GM11168 (cell line): ENCODE measurements around the gene MTSS2.

Experiments
- in situ Hi-C: fragments of 300-500 bp; cut with MboI; formaldehyde crosslinking; loops from one replicate; pipeline ENCODE4 v1.12.0; 2022; ENCODE audit warnings: low sequenced_read_pairs; ENCODE audit not compliant: unreplicated experiment

MTSS2 gene

DNA sequence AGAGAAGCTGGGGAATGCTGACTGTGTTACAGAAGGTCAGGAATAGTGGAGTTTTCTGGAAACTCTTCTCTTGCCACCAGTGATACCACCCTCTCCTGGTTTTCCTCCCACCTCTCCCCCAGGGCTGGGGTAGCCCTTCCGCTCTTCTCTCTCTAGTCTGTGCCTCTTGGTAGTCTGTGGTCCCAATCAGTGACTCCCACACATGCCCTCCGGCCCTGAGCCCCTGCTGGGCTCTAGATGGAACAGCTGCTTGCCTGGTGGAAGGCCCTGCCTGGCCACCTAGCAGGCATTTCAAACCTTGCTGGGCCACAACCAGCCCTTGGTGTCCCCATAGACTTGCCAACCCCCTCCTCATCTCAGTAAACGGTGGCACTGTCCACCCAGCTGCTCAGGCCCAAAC is 15.2 kb upstream of the MTSS2 start:
- in situ Hi-C loops, result no loop called here

DNA sequence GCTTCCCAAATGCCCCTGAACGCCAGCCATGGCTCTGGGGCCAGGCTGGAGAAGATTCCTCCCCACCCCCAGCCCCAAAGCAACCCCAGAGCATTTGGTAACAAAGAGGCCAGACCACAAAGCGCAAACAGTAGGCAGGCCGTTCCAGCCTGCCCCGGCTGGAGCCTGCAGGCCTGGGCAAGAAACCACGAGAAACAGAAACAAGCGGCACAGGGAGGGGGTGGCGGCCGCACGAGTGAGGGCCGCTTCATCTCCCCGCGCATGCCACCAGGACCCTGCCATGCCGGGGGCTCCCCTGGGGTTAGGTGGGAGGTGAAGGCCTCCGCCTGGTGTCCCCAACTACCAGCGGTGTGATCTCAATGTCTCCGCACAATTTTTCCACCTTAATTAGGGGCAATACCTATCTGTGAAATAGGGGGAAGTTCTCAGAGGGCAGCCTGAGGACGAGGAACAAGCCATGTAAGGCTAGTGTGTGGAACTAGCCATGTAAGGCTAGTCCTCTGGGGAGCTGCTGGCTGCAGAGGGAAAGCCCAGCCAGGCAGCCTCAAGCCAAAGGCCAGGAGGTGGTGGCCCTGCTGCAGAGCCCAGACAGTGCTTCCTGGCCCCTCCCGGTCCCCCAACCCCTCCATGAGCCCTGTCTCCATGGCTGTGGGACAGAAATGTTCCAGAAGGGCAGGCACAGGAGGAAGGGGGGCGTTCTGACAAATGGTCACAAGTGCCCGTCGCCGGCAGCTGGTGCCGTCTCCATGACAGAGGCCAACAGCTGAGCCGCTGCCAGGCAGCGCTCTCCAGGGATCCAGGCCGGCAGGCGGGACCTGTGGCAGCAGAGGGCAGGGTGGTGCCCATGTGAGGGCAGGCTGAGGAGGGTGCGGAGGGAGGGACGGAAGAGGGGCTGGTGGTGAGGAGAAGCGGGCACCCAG is 14.5 kb upstream of the MTSS2 start:
- in situ Hi-C loops, result no loop called here

DNA sequence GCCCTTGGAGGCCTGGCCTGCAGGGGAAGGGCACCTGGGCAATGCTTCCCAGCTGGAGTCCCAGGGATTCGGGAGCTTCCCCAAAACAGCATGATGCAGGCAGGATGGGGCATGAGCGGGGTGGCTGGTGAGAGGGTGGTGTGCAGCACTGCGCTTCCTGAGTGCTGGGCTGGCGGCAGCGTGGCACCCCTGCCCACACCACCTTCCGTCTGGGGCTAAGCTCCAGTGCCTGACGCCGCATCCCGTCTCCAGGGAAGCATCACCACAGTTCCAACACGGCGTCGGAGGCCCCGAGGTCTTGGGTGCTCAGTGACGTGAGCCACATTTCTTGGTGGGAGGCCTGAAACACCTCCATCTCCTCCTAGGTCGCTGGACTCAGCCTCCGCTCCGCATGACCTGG is 13.8 kb upstream of the MTSS2 start:
- in situ Hi-C loops, result no loop called here

DNA sequence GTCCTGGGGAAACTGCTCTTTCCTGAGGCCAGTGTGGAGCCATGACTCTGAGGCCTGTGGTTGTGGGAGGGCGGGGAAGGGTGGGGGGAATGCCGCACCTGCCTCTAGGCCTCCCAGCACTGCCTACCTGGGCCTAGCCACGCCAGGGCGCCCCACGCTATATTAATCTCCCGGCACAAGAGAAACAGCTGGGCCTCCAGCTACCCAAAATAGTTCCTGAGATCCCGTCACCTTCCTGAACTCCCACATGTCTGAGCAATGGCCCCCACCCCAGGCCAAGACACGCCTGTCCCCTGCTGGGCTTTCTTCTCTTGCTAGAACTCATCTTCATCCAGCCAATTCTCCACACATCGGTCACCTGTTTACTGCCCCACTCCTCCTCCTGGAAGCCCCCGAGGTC is 13.0 kb upstream of the MTSS2 start:
- in situ Hi-C loops, result no loop called here

DNA sequence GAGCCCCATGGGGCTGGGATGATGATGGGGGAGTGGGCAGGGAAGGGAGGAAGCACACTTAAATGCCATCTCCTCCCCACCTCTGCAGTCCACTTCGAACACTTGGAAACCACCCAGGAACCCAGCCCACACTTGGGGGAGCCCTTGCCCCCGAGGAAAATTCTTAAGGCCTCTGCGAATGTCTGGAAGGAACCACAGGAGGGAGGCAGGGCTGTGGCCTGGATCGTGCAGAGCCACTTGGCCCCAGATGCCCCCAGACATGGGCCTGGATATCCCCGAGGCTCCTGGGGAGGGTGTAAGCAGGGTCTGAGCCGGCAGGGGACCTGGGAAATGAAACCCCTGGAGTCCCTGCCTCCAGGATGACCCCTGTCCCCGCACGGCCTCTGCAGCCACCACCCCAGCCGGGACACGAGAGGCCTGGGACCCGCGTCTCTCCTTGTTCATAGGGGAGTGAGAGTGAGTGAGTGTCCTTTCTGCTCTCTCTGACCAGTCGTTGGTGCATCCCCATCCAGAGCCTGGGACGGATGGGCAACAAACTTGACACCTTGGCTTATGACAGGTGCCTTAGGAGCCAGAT is 11.8 kb upstream of the MTSS2 start:
- in situ Hi-C loops, result no loop called here

DNA sequence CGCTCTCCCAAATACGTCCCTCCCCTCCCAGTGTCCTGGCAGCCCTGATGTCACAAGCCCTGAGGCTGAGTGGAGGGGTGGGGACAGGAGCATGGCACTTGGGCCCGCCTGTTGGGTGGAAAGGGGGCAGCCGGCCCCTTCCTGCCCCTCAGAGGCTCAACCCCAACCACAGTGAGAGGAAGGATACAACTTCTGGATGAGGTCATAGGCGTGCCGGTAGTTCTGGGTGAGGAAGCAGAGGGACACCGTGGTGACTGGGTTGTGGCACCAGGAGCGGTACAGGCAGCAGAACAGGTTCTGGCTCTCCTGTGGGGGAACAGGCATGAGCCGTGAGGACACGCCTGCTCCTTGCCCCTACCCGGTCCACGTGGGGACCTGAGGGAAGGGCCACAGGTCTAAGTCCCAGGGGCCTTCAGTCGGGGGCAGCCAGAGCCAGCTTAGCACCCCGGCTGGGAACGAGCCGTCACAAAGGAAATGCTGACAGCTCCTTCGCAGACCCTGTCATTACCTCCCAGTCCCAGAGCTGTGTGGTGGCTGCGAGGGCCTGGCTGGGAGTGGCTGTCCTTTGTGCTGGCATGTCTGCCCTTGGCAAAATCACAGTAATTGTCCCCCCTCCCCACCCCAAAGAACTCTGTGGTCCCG is 11.2 kb upstream of the MTSS2 start:
- in situ Hi-C loops, result no loop called here

DNA sequence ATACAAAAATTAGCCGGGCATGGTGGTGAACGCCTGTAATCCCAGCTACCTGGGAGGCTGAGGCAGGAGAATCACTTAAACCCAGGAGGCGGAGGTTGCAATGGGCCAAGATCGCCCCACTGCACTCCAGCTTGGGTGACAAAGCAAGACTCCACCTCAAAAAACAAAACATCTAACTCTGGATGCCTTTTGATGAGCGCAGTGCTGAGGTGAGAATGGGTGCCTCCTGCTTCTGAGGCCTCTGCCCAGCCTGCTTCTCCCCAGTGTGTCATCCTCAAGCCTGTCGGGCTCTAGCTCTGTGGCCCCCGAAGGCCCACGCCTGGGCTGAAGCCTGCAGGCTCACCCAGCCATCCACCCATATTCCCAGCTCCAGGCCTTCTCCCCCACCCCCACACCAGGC is 10.5 kb upstream of the MTSS2 start:
- in situ Hi-C loops, result no loop called here

DNA sequence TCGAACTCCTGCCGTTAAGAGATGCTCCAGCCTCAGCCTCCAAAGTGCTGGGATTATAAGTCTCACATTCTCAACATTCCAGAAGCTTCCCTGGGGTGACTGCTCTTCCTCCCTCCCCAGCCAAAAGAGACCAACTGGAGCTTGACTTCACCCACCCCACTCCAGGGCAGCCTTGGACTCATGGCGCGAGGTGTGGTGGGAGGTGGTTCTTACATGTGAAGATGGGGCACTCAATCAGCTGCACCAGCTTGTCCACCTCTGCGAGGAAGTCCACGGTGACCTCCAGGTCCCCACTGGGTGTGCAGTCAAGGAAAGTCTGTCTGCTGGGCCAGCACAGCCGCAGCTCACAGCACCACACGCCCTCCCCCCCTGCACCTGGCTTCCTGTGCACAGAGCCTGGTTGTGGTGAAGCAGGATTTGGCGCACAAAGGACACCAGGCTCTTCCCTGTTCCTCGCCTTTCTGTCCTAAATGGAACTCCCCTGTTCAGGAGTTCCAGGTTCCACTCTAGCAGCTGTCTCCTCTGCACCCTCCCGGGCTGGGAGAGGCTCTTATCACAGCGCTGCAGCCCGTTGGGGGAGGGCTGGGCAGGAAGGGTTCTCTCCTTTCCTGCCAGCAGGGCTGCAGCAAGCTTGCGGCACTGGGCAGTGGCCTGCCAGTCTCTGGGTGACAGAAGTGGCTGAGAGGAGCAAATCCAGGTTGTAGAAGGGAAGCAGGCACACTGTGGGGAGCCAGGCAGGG is 9.6 kb upstream of the MTSS2 start:
- in situ Hi-C loops, result no loop called here

DNA sequence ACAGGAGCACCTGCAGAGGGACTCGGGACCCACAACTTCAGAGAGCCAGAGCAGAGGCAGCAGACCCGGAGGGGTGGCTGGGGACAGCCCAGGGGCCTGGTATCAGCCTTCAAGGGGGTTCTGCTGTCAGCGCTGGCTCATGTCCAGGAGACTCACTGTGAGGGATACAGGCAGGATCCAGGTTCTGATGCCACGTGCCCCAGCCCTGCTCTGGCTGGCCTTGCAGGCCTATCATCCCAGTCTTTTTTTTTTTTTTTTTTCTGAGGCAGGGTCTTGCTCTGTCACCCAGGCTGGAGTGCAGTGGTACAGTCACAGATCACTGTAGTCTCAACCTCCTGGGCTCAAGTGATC is 9.0 kb upstream of the MTSS2 start:
- in situ Hi-C loops, result no loop called here

DNA sequence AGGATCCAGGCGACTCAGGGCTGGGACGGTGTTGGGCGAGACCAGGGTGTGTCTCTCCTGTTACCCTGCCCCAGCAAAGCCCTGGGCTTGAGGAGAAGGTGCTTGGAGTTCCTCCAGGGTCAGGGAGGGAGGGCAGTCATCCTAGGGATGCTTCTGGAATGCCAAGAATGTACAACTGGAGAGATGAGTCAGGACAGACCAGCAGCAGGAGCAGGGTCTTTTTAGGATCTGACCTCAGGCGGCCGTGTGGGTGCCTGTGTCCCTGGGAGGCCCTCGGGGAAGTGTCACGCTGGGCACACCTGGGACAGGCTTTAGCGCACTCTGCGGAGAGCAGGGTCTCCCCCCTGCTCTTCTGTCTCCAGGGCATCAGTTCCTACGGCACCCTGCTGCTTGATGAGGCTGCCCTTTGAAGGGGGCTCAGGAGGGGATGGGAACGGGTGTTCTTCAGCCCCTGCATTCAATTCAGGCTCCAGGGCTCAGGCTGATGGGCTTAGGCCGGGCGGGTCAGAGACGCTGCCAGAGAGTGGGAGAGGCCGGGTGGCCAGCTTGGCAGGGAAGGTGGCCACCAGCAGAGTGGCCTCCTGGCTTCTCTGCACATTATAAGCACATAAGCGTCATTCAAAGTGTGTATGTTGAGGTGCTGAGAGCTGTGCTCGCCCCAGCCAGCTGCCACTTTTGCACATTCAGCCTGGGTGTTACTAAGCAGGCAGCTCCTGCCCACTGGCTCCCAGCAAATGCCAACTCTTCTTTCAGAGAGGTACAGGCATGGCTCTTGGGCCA is 8.4 kb upstream of the MTSS2 start:
- in situ Hi-C loops, result no loop called here

DNA sequence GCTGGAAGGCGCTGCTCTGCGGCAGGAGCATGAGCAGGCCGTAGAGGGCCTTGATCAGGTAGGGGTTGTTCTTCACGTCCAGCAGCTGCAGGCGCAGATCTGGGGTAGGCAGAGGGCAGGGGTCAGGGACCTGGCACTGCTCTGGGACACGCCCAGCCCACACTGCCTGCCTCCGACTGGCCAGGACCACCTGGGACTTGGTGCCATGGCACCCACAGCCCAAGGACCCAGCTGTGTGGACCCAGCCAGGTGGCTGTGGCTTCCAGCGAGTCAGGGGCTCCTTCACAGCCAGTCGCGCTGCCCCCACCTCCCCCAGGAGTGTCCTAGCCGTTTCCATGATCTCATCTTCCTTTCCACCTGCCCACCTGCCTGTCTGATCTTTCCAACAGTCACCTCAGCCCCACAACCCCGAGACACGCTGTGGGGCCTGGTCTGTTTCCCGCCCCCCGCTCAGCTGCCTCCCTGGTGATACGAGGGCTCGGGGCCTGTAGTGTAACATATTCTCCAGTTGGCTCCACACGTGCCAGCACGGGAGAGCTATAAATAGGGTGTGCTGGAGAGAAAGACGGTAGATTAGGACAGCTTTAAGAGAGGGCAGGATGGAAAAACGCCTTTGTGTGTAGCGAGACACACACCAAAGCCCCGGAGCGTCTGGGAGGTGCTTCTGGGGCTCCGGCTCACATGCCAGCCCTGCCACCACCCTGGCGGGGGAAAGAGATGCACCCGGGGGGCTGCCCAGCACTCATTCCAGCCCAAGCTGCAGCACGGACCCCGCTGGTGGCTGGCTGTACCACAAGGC is 7.2 kb upstream of the MTSS2 start:
- in situ Hi-C loops, result no loop called here

DNA sequence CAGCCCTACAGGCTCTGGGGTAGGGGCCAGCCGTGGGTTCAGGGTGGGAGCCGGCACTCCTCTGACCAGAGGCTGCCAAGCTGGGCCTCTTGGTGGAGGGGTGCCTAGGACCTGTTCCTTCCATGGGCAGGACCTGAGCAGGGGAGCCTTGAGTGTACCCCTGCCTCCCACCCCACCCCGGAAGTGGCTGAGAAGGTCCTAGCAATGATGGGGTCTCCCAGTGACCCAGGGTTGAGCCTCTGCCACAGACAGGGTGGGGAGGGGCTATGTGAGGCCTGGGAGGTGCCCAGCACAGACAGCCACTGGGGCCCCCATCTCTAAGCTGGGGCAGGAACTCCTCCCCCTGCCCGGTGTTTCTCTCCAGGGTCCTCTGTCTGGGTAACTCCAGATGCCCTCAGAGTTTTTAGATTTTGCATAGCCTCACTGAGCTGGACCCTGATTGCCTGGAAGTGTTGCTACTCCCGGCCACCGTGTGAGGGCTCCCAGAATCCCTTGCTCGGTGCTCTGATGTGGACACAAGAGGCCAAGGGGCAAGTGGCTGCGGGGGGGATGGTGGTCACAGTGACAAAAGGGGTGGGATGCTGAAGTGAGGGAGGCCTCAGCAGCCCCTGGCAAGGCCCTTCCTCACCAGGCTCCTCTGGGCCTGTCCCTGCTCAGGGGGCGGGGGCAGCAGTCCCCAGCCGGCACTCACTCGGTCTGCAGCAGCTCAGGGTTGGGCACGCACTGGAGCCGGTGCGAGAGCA is 6.4 kb upstream of the MTSS2 start:
- in situ Hi-C loops, result no loop called here

DNA sequence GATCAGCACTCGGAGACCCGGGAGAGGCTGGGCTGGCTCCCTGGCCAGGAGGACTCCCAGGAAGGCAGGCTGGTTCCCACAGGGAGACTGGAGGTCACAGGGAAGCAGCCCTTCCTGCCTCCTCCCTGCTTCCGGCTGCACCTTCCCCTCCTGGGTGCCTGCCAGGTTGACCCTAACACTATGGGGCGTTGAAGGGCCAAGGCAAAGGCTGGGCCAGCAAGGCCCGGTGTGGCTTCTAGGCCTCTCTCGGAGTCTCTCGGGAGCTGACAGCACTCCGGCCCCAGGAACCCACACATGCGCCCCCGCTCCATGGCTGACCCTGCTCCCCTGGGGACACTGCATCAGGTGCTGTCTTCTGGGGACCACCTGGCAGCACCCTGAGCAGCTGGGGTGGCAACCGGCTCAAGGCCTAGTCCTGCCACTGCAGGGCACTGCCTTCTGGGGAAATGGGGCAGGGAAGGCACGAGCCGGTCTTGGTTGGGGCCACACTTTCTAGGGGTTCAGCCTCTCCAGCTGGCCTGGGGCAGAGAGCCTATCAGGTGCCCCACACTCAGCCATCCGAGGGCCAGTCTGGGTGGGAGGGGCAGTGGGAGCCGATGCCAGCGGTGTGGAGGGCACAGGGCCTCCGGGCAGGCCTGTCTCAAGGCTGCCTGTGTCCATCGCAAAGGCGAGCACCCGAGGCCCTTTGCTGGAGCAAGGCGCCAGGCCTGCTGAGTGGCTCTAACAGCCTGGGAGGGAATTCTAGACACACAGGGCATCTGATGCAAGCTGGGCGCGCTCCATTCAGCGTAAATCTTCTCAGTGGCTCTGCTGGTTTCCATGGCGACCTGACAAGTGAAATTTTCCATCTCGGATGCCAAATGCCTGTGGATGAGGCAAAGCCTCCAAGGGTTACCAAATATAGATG is 5.6 kb upstream of the MTSS2 start:
- in situ Hi-C loops, result no loop called here

DNA sequence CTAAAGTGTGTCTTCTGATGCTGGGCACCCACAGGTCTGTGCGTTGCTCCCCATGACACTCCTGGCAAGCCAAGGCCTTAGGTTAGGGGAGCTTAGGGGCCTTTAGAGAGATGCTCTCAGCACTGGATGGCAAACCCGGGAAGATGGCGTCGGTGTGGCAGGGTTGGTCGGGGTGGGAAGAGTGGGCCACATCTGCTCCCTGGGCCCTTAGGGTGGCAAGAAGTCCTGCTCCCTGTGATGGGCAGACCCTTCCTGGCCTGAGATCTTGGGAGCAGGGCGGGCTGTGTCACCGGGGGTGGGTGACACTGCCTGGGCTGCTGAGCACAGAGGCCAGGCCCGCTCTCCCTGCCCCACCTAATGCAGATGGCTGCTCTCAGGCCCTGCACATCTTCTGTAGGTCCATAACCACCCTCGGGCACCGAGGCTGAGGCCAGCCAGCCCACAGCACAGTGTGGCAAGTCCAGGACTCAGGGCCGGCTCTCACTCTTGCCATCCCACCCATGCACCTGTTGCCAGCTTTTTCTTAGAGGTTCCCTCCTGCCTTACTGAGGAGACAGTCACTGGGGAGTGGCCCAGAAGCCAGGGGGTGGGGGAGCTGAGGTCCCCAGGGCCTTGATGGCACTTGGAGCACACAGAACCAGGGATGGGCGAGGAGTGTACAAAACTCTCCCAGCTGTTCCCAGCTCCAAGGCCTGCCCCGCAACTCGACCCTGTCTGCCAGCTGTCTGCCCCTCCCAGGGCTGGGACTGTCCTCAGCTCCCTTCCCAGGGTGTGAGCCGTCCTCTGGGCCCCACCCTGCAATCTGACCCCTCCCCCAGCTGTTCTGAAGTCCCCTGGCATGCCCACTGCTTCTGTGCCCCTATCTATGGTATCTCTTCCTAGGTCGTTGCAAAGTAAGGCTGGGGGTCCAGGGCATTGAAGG is 4.4 kb upstream of the MTSS2 start:
- in situ Hi-C loops, result no loop called here

DNA sequence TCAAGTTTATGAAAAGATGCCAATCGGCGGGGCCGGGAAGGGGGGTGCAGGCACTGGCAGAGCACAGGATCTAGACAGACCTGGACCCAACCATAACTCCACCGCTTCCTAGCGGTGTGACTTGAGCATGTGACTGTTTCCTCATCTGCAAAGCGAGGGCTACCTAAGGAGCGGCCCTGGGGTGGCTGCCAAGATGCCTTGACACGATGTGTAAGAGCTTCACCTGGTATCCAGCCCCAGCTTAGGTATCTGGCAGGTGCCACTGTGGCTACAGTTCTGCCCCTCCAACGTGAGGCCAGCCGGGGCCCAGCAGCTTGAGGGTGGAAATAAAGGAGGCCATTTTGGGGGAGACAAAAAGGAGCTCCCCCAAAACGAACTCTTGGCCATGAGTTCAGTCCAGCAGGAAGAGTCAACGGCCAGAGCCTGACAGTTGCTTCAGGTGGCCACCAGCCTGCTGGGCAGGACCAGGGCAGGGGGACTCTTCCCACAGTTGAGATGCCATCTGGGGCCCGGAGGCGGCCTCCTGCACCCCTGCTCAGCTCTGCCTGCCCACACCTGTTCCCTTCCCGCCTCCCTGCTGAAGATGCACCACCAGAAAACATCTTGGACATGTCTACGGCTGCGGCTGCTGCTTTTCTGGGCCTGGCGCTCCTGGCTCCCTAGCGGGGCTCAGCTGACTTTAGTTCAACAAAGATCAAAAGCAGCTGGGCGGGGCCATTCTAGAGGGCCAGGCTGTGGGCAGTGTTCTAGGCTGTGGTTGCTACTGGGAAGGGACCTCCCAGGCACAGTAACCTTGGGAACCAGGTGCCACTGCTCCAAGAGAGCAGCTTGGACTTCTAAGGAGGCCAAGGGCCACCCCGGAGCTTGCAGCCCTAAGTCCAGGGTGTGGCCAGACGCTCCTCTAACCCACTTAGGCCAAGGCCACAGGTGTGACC is 3.4 kb upstream of the MTSS2 start:
- in situ Hi-C loops, result no loop called here
